ENCODE data around the gene SEPTIN8.

DNA sequence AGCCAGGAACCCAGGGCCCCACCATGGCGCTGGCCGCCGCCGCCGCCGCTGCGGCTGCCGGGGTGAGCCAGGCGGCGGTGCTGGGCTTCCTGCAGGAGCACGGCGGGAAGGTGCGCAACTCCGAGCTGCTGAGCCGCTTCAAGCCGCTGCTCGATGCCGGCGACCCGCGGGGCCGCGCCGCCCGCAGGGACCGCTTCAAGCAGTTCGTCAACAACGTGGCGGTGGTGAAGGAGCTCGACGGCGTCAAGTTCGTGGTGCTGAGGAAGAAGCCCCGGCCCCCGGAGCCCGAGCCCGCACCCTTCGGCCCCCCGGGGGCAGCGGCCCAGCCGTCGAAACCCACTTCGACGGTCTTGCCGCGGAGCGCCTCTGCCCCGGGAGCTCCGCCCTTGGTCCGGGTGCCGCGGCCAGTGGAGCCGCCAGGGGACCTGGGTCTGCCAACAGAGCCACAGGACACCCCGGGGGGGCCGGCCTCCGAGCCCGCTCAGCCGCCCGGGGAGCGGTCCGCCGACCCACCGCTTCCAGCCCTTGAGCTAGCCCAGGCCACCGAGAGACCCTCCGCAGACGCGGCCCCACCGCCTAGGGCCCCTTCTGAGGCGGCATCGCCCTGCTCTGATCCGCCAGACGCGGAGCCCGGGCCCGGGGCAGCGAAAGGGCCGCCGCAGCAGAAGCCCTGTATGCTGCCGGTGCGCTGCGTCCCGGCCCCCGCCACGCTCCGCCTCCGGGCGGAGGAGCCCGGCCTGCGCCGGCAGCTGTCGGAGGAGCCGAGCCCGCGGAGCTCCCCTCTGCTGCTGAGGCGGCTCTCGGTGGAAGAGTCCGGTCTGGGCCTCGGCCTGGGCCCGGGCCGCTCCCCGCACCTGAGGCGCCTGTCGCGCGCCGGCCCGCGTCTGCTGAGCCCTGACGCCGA is 36.8 kb upstream of the SEPTIN8 start:
- TF ChIP-seq, protein P1, sequence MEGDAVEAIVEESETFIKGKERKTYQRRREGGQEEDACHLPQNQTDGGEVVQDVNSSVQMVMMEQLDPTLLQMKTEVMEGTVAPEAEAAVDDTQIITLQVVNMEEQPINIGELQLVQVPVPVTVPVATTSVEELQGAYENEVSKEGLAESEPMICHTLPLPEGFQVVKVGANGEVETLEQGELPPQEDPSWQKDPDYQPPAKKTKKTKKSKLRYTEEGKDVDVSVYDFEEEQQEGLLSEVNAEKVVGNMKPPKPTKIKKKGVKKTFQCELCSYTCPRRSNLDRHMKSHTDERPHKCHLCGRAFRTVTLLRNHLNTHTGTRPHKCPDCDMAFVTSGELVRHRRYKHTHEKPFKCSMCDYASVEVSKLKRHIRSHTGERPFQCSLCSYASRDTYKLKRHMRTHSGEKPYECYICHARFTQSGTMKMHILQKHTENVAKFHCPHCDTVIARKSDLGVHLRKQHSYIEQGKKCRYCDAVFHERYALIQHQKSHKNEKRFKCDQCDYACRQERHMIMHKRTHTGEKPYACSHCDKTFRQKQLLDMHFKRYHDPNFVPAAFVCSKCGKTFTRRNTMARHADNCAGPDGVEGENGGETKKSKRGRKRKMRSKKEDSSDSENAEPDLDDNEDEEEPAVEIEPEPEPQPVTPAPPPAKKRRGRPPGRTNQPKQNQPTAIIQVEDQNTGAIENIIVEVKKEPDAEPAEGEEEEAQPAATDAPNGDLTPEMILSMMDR (IDR thresholded peaks at IDR 0.05; ENCODE audit: insufficient read depth, low read length, poor library complexity, severe bottlenecking) = no peak
- TF ChIP-seq EZH2phosphoT487 (conservative IDR thresholded peaks at IDR 0.05; ENCODE audit: low read length) = no peak
